ELF-1 (cell line): Measurements from ENCODE around the gene KIF21B.

Source experiments
- DNase-seq: peaks from one replicate; pipeline ENCODE4 v3.0.0-alpha.2; 2016; ENCODE audit warnings: low read depth, low spot score

The KIF21B gene

DNA sequence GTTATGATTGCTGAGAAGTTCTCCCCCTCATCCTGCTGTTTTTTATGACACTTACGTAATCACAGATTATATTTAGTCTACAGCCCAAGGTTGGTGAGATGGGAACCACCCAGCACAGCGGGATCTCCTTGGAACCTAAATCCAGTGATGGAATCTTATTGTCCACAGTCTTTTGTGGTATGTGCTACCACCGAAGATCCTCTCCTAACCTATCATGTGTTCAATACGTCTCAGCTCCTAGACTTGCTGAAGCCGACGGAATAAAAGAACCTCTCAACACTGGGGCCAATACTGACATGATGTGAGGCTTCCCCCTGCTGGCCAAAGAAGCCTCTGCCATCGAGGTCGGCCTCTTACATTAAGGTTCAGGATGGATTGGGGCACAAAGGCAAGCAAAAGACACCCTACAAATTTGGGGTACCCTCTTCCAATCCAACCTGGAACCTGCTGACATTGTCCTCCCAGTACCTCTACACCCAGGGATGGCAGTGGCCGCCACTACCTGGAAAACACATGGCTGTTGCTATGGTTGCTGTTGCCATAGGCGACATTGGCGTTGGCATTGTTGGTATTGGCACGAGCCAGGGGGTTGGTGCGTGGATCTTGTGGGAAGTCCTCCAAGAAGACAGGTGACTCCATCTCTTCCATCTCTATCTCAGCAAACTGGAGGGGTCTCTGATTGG lies 19.4 kb upstream of the KIF21B start:
- DNase-seq: peak; percentile 72

DNA sequence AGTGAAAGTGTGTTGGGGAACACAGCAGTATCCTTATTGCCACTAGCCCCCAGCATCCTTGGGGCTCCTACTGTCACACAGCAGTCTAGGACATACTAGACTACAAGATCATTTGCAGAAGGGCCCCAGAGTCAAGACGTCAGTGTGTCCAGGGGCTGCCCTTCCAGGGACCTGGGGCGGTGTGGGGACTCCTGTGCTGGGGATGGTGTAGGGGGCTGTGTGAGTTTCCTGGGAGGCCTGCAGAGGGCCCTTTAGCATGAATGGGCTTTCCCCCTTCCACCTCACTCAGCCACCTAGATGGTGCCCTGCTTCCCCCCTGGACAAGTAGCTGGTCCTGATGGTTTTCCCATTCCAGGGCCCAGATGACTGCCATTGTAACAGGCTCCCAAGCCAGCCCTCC lies 17.5 kb upstream of the KIF21B start:
- DNase-seq: no peak

DNA sequence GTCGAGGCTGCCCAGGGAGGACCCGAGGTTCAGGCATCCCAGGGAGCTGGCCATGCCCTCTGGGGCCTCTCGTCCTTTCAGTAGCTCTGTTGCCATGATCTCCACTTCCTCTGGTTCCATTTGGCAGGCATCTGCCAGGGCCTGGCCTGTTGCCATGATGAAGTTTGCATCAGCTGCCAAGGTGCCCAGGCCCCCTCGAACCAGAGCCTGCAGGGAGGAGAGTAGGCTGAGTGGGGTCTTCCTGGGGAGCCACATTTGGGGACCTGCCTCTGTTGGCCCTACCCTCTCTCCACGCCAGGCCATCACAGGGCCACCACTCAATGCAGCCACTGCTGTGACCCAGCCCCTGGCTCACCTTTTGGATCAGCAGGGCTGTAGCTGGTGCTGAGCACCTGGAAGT lies 16.4 kb upstream of the KIF21B start:
- no peak for DNase-seq

DNA sequence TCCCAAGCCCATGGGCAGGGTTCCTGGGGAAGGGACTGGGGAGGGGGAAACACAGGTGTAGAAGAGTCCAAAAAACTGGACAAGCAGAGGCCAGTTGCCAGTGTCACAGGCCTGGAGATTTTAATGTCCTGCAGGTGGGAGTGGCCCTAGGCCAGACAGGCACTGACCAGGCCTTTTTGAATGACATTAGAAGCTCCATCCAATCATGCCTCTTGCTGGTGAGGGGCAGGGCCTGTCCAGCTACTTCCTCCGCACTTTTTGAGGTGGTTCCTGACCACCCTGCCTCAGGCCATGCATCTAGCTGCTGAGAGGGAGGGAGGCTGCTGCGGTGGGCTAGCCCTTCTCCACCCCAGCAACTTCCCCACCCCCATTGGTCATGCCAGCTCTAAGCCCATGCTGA lies 15.9 kb upstream of the KIF21B start:
- DNase-seq: peak; percentile 23

DNA sequence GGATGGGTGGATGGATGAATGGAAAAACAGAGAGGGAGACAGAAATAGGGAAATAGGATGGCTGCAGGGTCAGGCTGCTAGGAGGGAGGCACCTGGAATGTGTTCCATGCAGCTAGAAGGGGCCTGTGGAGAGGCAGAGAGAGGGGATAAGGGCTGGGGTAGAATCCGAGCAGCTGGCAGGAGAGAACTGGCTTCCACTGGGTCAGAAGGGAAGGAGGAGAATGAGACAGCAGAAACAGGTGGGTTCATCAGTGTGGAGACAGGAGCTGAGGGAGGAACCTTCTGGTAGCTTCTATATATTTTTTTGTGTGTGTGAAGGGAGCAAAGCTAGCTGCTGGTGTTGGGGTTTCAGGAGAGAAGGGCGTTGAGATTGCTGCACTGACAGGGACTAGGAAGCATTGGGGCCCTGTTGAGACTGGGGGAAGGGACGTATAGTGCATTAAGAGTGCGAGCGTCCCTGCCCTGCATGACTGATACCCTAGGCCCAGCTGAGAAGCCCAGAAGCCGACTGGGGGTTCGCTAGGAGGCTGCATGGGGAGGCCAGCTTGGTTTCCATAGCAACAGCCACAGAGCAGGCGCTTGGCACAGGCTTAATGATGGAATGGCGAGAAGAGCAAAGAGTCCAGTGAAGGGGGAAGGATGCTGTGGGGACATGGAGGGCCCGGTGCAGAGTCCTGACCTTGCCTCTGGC lies 14.8 kb upstream of the KIF21B start:
- no peak for DNase-seq

DNA sequence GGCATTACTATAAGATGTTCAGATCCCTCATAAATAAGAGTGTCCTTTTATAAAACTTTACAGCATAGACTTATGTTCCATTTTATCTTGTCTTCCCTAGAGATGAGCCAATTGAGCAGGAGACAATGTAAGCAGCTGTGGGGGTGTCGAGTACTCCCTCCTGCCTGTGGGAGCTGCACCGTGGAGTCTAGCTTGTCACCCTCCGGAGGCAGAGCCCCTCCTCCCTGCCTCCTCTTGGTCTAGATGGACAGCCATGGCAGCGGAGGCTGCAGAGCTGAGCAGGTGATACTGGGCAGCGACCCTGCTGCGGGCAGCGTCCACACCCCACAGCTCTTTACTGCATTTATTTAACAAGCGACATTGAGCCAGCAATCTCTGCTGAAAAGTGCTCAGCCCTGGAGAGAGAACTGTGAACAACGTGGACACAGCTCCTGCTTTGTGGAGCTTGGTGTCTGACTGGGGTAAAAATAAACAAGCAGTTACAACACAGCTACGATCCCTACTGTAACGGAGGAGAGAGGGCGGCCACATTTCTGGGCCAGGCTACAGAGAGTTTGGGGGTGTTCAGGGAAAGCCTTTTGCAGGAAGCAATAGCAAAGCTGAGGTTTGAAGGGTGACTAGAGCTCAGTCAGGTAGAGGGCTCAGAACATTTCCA lies 12.8 kb upstream of the KIF21B start:
- DNase-seq: no peak

DNA sequence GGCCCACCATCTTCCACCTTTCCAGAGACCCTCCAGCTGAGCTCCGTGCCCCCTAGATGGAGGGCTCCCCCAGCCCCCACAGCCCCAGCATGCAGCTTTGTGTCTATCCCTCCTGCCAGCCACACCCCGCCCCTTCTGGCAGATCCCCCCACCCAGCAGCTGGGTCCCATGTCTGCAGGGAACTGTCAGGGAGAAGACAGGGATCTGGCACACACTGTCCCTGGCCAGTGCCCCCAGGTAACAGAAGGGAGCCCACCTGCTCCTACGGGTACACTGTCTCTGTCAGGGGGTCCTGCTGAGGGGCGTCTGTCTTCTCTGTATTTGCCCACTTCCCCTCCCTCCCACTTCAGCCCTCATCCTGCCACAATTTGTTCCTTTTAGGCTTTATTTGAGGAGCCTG lies 11.2 kb upstream of the KIF21B start:
- no peak for DNase-seq

DNA sequence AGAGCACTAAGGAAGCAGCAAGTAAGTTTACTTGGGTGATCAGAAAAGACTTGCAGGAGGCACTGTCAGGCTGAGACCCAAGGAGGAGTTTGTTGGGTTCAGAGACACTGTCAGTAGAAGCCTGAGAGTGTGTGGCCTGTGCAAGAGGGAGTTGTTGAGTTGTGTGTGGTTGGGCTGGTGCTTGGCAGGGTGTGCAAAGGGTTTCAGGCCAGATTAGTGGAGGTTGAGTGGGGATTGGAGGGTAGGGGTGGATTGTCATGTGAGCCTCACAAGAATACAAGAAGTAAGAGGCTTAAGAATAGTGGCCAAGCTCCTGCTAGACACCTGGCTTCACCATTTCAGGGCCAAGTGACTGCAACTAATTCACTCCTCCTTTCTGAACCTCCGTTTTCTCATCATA lies 8.9 kb upstream of the KIF21B start:
- no peak for DNase-seq

DNA sequence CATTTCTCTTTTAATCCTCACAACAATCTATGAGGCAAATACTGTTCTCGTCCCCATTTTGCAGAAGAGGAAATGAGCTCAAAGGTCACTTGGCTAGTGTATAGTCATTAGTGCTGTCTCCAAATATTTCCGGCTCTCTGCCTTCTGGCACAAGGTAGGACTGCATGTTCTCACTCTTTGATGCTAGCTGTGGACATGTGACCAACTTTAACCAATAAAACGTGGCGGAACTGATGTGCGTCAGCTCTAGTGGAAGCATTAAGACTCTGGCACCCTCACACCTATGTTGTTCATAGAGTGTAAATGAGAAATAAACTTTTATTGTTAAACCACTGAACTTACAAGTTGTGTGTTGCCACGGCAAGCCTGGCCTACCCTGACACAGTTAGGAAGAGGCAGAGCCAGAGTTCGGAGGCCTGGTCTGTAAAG lies 5.0 kb upstream of the KIF21B start:
- DNase-seq: no peak

DNA sequence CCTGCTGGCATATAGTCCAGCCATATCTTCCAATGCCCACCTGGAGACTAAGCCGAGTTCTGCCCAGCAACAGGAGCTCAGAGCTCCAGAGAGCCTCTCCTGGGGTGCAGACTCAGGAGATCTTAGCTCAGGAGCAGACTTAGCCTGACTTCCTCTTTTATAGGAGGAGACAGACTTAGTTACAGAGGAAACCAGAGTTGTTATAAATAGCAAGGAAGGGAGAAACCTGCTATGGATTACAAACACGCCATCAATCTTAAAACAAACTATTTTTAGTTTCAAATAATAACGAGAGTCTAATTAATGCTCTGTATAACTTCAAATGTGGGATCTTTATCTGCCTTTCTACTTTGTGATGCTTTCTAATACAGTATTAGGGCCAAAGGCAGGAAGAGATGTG lies 3.3 kb upstream of the KIF21B start:
- DNase-seq: no peak

DNA sequence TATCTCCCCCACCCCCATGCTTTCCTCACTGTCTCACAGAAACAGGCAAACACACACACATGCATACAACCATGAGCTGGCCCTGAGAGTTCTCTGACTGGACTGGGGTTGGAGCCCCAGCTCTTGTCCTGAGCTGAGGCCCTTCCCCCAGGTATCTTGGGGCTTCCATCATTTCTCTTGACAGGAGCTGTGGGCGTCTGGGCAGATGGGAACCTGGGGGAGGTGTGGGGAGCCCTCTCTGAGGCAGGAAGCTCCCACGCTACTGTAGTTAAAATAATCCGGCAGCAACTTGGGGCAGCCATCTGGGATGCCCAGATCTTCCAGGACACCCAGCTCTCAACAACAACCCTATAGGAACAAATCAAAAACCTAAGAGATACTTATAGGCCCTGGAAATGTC lies 2.7 kb upstream of the KIF21B start:
- no peak for DNase-seq

DNA sequence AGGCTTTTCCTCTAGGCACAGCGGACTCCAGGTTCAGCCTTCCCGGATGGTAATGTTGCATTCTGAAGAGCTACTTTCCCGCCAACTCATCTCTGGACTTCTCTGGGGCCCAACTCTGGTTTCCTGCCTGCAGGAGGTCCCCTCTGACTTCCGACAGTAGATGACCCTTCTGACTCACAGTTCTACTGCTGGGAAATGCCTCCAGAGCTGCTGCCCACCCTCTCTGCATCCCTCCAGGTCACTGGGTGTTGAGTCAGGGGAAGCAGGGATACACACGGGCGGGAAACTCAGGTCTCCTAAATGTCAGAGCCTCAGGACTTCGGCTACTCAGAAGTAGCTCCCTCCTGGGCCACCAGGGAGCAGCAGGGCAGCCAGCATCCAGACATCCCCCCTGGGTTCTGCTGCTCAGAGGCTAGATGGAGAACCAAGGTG lies 2.1 kb upstream of the KIF21B start:
- DNase-seq: peak; percentile 77

DNA sequence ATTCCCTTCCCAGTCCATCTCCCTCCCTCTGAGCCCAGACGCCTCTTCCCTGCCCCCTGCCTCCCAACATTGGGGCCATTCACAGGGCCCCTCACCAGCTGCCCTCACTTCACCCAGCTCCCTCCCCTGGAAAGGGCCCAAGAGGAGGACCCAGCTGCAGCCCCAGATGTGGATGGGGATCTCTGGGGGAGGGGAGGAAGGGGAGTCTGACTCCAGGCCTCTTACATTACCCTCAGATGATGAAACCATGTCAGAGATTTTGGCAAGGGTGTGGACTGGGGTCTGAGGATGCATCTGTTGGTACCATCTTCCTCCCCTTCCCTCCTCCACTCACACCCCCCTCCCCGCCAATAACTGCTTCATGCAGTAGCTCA lies 1.1 kb upstream of the KIF21B start:
- DNase-seq: no peak

DNA sequence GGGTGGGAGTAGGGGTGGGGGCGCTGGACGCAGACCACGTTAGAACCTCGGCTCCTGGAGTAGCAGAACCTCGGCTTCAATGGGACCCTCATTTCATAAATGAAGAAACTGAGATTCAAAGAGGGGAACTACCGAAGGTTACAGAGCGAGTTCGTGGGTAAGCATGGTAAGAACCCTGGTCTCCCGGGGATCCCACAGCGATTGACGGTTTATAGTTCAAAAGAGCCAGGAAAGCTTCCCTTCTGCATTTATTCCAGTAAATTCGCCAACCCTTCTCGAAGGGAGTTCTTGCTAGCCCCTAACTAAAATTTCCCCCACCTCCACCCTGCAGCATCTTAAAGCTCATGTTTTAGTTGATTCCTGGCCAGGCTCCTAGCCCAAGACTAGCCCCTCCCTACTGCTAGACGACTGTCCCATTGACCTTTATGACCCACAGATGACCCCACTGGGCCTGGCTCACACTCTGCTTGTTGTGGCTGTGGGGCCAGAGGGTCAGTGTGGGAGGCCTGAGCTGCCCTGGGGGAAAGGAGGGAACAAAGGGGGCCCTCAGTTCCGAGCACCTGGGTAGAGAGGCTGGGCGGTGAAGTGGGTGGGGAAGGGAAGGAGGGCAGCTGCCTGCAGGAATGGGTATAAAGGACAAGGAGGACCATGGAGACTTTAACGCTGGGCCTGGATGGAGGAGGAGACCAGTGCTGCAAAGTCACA lies 558 bp upstream of the KIF21B start:
- peak; percentile 34 for DNase-seq

DNA sequence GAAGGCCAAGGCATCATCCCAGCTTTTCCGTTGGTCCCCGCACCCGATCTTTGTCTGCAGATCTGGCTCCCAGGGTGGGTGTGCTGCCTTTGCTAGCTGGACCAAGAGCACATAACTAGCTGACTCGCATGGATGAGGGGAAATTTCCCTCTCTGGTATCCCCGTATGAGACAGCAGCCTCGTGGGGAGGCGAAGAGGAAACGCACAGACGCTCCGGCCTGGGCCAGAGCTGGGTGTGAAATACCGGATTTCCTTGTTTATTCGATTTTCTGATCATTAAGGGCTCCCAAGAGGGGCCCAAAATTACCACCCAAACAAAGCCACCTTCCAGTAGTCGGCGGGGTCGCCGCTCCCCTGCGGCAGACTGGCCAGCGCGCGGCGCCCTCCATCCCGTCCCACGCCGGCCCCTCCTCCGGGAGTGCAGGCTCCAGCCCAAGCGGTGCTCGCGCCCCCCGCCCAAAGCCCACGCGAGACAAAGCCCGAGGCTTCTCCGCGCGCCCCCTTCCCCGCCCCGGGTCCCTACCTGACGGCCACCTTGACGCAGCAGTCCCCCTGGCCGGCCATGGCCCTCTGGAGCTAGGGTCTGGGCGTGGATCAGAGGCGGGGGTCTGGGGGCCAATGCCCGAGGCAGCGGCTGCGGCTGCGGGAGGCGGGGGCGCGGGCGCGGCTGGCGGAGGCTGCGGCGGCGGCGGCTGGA lies 546 bp downstream of the KIF21B start:
- DNase-seq: peak; percentile 23

DNA sequence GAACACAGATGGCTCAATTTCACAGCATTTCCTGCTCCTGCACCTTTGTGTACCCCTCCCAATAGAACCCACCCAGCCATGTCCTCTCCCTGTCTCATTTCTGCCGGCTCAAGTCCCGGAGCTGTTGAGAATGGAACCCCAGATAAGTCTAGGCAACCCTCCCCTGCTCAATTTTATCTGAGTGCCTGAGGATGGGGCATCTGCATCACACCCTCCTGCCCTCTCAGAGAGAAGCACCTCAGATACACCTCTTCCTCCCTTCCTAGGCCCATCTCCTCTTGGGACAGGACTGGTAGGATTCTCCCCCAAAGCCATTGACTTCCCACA lies 1.1 kb downstream of the KIF21B start:
- DNase-seq: no peak

DNA sequence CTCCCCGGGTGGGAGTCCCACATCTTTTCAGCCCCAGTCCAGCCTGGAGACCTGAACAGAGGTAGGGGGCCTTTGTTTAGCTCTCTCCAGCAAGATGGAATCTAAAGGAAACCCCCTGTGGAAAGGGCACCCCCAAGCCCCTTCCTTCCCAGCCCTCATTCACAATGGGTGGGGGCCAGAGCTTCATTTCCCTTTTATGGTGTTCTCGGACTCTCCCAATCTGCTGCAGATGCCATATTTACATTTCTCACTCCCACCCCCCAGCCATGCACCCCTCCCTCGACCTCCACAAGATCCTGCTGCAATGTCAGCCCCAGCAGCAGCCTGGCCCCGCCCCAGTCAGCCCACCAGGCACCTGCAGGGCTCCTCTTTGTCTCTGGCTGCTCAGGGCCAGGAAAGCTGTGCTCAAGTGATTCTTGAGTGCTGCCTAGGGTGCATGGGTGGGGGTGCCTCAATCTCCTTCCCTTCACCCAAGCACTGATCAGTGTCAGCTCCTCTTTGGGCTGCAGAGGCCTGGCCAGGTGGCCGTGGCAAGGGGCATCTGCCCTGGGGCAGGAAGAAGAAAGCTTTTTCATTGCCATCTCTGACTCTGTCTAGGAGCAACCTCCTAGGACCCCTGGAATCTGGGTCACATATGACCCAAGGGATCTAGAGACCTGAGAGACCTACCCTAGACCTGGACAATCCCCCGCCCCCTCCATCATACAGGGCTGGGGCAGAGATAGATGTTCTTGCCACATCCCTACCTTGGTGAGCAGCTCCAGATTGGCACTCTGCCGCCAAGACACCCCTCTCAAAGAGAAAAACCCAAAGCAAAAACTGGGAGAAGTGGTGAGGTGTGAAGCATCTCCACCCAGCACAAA lies 1.7 kb downstream of the KIF21B start:
- no peak for DNase-seq

DNA sequence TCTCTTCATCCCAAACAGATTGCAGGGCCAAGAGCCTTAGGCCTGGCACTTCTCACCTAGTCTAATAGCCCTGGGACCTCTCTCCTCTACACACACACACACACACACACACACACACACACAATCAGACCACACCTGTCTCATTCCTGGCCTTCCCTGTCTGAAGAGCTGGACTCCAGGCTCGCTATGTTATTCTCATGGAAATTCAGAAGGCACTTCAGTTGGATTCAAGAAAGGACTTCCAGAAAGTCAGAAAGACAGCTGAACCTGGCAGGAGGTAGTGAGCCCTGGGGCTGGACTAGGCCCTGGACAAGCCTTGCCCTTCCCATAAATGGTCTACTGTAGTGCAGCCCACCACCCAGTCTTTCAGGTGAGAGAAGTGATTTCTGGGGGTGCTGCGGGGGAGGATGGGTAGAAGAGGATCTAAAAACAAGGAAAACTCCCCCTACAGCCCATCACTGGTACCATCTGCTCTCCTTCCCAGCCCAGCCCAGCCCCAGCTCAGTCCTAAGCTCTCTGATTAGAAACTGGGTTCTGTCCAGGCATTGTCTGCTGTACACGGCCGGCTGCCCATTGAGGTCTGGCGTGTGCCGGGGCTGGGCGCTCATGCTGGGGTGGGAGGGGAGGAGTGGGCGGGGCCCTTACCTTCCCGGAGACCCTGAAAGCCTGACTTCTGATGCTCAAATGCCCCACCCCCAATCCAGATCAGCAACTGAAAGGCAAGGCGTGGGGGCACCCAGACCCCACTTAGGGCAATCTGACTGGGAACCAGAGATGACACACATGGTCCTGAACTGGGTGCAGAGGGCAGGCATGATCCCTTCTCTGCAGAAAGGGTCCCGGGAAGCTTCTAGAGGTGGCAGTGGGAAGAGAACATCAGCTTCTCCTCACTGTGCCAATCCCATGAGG lies 2.5 kb downstream of the KIF21B start:
- peak; percentile 83 for DNase-seq

DNA sequence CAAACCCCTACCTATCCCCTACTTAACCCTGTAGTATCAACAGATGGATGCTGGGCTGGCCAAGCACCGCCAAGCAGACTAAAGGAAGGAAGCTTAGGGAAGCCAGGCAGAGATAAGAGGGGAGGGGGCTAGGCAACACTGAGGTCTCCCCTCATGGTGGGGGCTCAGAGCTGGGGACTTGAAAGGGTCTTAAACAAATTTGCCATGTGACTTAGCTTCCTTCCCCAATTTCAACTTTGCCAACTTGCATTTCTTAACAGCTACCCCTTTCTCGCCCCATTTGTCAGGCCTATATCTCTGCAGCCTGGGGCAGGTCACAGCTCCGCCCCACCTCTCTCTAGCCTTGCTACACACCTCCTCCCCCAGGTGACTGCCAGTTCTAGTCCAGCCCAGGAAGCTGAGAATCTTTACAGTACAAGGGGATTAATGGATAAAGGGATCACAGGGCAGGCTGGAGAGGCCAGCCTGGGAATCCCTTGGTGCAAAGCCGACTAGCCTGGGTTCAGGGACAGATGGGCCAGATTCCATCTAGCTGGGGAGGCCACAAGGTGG lies 3.4 kb downstream of the KIF21B start:
- peak; percentile 72 for DNase-seq
